ENCODE data around the gene ATP5F1E. TPM values are rescaled to one million over a fixed set of nuclear protein-coding genes. Genes with fewer than 3 reads are reported as not detected.

The ATP5F1E gene
- total RNA-seq, 4 donors from 2014 or later = 13.3 to 57.8 (median 32.4) TPM

GRCh38 chr20:59002388-59002787 is 29.7 kb downstream of the ATP5F1E start:
- no peaks in the 10 kb centered on the region for H3K9me3 ChIP-seq
- no peak for DNase-seq
- no peak overlapping the region for H3K27ac ChIP-seq
- no peaks in the 10 kb centered on the region for H3K27me3 ChIP-seq
- H3K4me1 ChIP-seq = peaks cover 35 to 36% of the 10 kb centered on the region in 2 donors
- 92 to 94% methylated on average over 7 of the region's 8 CpGs for WGBS, 2 donors
- TF ChIP-seq POLR2A (IDR thresholded peaks at IDR 0.05) = no peak
- no peak for TF ChIP-seq CTCF (IDR thresholded peaks at IDR 0.05)
- H3K36me3 ChIP-seq = peaks cover 17 to 20% of the 10 kb centered on the region in 2 donors
- no peak overlapping the region for H3K4me3 ChIP-seq (replicated peaks in 1 of 3)
- intact Hi-C loops (cut with DNase I) = loop anchor here (10.0 kb wide), 1 partner anchor 108 kb away; no protein-coding TSS in a partner anchor

- peak in 1 of 2 donors; percentile 30 for DNase-seq
- H3K27me3 ChIP-seq = no peaks in the 10 kb centered on the region
- intact Hi-C loops (cut with DNase I) = loop anchor here (10.0 kb wide), 1 partner anchor 107 kb away; no protein-coding TSS in a partner anchor
- H3K9me3 ChIP-seq = no peaks in the 10 kb centered on the region
- no peak overlapping the region for H3K27ac ChIP-seq
- peaks cover 20 to 22% of the 10 kb centered on the region in 2 donors for H3K36me3 ChIP-seq
- 82 to 90% methylated on average over 22 to 25 of the region's 27 CpGs for WGBS, 2 donors
- peaks cover 34 to 37% of the 10 kb centered on the region in 2 donors for H3K4me1 ChIP-seq
- H3K4me3 ChIP-seq (replicated peaks in 1 of 3) = no peak overlapping the region
- TF ChIP-seq POLR2A (IDR thresholded peaks at IDR 0.05) (no peak), CTCF (IDR thresholded peaks at IDR 0.05) (no peak)
Observed at GRCh38 chr20:59001449-59002171, 30.5 kb downstream of the ATP5F1E start.

- intact Hi-C loops (cut with DNase I) = loop anchor here (10.0 kb wide), 1 partner anchor 106 kb away; no protein-coding TSS in a partner anchor
- Histone ChIP-seq H3K9me3 (no peaks in the 10 kb centered on the region), H3K4me1 (peaks cover 36 to 37% of the 10 kb centered on the region in 2 donors), H3K4me3 (replicated peaks in 1 of 3) (no peak overlapping the region), H3K27me3 (no peaks in the 10 kb centered on the region), H3K27ac (no peak overlapping the region), H3K36me3 (peaks cover 22 to 25% of the 10 kb centered on the region in 2 donors)
- TF ChIP-seq CTCF (IDR thresholded peaks at IDR 0.05) = no peak
- TF ChIP-seq POLR2A (IDR thresholded peaks at IDR 0.05) = no peak
- DNase-seq = no peak
- 86 to 90% methylated on average over 10 to 11 of the region's 13 CpGs for WGBS, 2 donors
Observed at GRCh38 chr20:59001068-59001448, 31.1 kb downstream of the ATP5F1E start.

GRCh38 chr20:59000326-59000725 is 31.8 kb downstream of the ATP5F1E start:
- DNase-seq = no peak
- H3K27ac ChIP-seq = no peak overlapping the region
- no peak overlapping the region for H3K4me3 ChIP-seq (replicated peaks in 1 of 3)
- peaks cover 29 to 32% of the 10 kb centered on the region in 2 donors for H3K36me3 ChIP-seq
- peaks cover 29 to 30% of the 10 kb centered on the region in 2 donors for H3K4me1 ChIP-seq
- no peaks in the 10 kb centered on the region for H3K9me3 ChIP-seq
- no peak for TF ChIP-seq POLR2A (IDR thresholded peaks at IDR 0.05)
- no peak for TF ChIP-seq CTCF (IDR thresholded peaks at IDR 0.05)
- no peaks in the 10 kb centered on the region for H3K27me3 ChIP-seq
- whole genome bisulfite sequencing, 2 donors = 64 to 76% methylated on average over 3 of the region's 3 CpGs
- intact Hi-C loops (cut with DNase I) = loop anchor here (10.0 kb wide), 1 partner anchor 106 kb away; no protein-coding TSS in a partner anchor

GRCh38 chr20:58998656-58999055 is 33.5 kb downstream of the ATP5F1E start:
- TF ChIP-seq CTCF (IDR thresholded peaks at IDR 0.05) = no peak
- TF ChIP-seq POLR2A (IDR thresholded peaks at IDR 0.05) = no peak
- no peak for DNase-seq
- Histone ChIP-seq H3K27me3 (no peaks in the 10 kb centered on the region), H3K36me3 (peaks cover 45 to 49% of the 10 kb centered on the region in 2 donors), H3K4me3 (replicated peaks in 1 of 3) (no peak overlapping the region), H3K27ac (no peak overlapping the region), H3K4me1 (peaks cover 17% of the 10 kb centered on the region in 2 donors), H3K9me3 (no peaks in the 10 kb centered on the region)
- intact Hi-C loops (cut with DNase I) = no loop called here
- 87 to 97% methylated on average over 11 of the region's 11 CpGs for whole genome bisulfite sequencing, 2 donors
